SK-MEL-5 (cell line): ENCODE results near the gene NDRG4. TPM values are rescaled to one million over a fixed set of nuclear protein-coding genes. Genes with fewer than 3 reads are reported as not detected.
A peak's percentile ranks its signal among the peaks of the same experiment; 100 is the strongest.

Source experiments
- DNase-seq: peaks from one replicate; pipeline ENCODE4 v3.0.0-alpha.2; 2016; ENCODE audit warnings: low read depth, low spot score
- in situ Hi-C: cut with HindIII; loops from 2 replicates; pipeline ENCODE4 v1.10.0; 2016; ENCODE audit warnings: low sequenced_read_pairs, high pct_unique_total_duplicates, low pct_unique_long_range_greater_than_20kb
- polyA plus RNA-seq, 2 experiments: library from polyadenylated mRNA; depleted of rRNA; stranded (reverse); fragments of >200 nt; gene quantifications; 2 replicates each; pipeline ENCODE4 v1.2.3, GENCODE V29; 2015
- total RNA-seq: library from RNA; depleted of rRNA; stranded (reverse); fragments of >200 nt; shearing (Covaris generic); gene quantifications from 2 replicates; pipeline ENCODE4 v1.2.3, GENCODE V29; 2014; rRNA removed

NDRG4 gene, protein sequence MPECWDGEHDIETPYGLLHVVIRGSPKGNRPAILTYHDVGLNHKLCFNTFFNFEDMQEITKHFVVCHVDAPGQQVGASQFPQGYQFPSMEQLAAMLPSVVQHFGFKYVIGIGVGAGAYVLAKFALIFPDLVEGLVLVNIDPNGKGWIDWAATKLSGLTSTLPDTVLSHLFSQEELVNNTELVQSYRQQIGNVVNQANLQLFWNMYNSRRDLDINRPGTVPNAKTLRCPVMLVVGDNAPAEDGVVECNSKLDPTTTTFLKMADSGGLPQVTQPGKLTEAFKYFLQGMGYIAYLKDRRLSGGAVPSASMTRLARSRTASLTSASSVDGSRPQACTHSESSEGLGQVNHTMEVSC
- 0.05 TPM in 1 of 2 replicates, not detected in the other for total RNA-seq
- polyA plus RNA-seq (2015; cell fraction: cytosol; rRNA removed), result 0.02 and 0.22 TPM in 2 replicates
- polyA plus RNA-seq (2015; cell fraction: nucleus; rRNA removed), result 0.09 TPM in 1 of 2 replicates, not detected in the other

DNA sequence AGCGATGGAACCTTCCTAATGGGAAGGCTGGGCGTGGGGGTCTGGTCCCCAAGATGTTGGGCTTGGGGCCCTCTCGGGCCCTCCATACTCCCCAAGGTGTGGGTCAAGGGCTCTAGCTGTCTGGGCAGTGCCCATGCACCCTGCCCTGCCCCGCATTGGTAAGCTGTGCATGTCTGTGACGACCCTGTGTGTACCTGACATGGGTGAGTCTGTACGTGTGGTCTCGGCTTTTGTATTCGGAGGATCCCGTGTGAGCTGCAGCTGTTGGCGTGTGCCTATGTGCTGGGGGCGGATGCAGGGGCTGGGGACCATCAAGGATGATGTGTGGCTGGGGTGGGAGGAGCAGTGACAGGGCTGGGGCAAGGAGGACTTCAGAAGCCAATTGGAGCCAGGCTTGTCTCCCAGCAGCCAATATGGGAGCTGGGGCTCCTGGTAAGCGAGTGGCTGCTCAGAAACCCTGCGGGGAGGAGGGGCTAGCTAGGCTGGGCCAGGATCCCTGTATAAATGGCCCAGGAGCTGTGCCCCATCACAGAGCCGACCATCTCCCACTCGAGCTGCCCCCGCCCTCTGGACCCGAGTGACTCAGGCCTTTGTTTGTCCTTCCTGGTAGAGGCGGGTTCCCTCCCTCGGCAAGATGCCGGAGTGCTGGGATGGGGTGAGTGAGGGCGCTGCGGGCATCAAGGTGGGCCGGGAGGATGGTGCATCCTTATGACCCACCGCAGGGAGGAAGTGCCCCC is at the start of gene NDRG4:
NDRG4 (plus strand) TSS at position 529 of the 737 bp plus-strand sequence; CDS start at position 635, 106 bp downstream.
- peak; percentile 57 for DNase-seq
- in situ Hi-C loops, result no loop called here

DNA sequence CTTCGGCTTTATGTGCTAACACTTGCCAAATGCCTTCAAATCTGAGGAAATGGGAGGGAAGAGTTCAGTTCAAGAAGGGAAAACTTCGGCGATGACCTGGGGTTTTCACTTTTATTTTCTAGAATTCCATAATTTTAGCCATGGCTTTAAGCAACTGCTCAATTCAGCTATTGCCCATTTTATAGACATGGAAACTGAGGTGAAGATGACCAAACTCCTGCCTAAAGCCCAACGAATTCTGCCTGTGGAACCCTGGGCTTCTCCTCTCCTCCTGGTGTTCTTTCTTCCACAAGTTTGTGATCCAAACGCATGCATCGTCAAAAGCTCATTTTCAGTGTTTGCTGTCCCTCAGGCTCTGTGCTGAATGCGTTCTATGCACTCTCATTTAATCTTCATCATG is 49.4 kb upstream of the NDRG4 start:
- in situ Hi-C loops, result no loop called here
- no peak for DNase-seq

DNA sequence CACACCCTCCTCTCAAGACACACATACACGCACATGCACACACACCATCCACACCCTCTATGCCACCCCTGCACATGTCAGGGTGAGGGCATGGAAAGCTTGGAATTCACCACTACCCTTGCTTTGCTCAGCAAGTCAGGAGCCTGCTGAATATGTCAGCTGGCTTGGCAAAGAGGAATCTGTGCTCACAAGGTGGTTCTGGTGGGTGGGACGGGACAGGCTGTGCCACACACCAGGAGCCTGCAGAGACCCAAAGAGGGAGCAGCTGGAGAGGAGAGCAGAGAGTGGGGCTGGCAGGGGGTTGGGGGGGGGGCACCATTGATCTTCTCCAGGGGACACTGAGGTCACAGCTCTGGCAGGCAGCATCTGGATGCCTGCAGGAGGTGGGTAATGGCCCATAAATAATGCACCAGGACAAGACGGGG is 48.7 kb upstream of the NDRG4 start:
- in situ Hi-C loops, result no loop called here
- no peak for DNase-seq

DNA sequence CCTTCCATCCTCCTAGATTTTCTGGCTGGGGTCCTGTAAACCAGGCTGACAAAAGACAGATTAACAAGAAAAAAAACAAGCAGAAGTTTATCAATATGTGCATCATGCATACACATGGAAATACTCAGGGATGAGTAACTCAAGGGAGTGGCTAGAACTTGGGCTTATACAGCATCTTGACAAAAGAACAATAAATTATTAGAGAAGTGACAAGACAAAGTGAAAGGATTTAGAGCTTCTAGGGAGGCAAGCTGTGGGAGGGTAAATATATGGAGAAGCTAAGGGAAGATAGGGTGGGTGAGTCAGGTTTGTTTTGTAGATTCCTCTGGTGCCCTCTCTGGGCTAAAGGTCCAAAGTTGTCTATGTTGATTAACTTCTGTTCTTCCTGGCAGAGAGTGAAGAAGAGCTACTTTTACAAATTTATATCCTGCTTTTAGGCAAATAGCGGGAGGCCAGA is 48.0 kb upstream of the NDRG4 start:
- in situ Hi-C loops, result no loop called here
- DNase-seq, result no peak

DNA sequence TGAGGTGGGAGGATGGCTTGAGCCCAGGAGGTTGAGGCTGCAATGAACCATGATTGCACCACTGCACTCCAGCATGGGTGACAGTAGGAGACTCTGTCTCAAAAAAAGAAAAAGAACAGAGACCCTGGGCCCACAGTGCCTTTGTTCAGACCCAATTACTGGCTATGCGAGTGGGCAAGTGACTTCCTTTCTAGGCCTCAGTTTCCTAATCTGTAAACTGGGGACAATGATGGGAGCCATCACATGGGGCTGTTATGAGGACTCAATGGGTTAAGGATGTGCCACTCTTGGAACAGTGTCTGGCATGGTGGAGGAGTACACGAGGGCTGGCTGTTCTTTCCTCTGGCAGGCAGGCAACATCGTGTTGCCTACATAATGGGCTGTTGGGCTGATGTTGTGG is 47.3 kb upstream of the NDRG4 start:
- DNase-seq, result no peak
- in situ Hi-C loops, result no loop called here

DNA sequence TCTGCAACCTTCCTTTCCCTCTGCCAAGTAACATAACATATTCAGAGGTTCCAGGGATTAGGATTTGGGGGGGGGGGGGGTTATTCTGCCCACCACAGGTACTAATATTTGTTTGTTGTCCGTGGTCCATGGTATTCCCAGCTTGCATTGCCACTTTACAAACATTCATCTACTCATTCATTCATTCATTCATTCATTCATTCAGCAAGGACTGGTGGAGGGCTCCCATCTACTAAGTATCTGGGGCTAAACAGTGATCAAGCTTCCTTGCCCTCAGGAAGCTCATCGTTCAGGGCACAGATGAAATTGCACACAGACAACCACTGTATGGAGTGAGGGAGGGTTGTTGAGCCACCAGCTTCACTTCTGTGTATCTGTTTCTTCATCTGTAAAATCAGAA is 45.8 kb upstream of the NDRG4 start:
- in situ Hi-C loops, result no loop called here
- DNase-seq, result no peak

DNA sequence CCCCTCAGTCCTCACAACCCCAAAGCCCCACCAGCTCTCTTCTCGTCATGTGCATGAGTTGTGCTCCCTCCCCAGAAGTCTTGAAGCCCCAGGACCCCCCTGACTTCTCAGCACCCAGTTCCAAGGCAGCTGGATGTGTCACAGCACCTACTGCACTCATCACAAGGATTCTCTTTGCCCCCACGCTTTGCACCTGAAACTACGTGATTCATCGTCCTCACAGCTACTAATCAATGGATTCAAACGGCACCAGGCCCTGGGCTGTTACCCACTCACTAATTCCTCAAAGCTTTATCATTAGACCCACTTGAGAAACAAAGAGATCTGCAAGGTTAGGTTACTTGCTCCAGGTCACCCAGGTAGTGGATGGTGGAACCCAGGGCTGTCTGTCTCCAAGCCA is 45.1 kb upstream of the NDRG4 start:
- in situ Hi-C loops, result no loop called here
- DNase-seq, result no peak

DNA sequence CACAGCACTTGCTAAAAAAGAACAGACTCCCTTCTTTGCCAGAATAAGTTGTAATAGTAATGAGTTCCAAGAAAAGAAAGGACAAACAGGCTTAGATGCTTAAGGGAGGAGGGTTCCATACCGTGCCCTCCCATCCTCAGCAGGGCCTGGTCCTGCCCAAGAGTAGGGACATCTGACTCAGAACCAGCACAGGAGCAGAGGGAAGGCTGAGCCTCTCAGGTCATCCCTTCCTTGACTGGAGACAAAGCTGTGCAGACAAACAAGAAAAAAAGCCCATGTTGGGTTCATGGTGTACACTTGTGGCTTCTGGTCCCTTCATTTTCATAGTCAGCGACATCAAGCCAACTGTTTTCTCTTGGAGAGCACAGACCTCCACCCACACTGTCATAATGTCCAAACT is 44.2 kb upstream of the NDRG4 start:
- no peak for DNase-seq
- in situ Hi-C loops, result no loop called here

DNA sequence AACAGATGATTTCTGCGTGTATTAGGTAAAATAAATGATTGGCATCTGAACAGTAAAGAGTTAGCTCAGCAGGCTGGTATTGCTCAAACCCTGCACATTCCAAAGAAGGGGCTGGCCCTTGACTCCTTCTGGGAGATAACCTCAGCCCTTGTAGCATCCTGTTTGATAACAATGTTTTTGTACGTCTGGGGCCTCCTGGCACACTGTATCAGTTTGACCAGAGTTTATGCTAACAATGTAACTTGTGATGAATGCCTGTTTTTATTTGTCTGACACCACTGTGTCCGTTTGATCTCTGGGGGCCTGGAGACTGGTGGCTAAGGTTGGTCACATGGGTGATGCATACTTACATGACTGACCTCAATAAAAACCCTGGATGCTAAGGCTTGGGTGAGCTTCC is 43.8 kb upstream of the NDRG4 start:
- DNase-seq, result no peak
- in situ Hi-C loops, result no loop called here

DNA sequence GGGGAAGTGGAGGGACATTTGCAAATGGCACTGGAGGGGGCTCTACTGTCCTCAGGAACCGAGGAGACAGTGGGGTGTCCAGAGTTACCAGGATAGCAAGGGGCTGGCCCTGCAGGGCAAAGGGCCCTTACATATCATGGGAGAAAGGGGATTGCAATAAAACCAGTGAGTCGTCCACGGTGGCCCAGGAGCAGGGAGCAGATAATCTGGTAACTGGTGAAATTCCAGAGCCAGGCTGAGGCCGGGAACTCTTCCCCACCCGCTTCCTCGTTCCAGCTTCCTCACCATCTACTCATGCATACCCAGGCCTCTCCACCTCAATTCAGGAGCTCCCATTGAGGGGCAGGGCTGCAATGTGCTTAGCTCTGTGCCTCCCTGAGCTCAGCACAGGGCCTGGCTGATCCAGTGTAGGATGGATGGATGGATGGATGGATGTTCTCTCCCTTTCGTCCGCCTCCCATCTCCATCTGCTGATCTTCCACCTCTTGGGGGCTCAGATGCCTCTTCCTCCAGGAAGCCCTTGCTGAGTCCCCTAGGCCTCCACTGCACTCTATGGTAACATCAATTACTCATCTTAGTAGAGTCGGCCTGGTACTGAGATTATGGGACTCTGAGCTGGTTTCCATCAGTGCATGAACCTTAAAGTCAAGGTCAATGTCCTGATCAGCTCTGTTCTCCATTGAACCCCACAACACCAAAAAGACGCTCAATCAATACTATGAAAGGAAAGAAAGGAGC is 41.2 kb upstream of the NDRG4 start:
- DNase-seq, result no peak
- in situ Hi-C loops, result no loop called here

DNA sequence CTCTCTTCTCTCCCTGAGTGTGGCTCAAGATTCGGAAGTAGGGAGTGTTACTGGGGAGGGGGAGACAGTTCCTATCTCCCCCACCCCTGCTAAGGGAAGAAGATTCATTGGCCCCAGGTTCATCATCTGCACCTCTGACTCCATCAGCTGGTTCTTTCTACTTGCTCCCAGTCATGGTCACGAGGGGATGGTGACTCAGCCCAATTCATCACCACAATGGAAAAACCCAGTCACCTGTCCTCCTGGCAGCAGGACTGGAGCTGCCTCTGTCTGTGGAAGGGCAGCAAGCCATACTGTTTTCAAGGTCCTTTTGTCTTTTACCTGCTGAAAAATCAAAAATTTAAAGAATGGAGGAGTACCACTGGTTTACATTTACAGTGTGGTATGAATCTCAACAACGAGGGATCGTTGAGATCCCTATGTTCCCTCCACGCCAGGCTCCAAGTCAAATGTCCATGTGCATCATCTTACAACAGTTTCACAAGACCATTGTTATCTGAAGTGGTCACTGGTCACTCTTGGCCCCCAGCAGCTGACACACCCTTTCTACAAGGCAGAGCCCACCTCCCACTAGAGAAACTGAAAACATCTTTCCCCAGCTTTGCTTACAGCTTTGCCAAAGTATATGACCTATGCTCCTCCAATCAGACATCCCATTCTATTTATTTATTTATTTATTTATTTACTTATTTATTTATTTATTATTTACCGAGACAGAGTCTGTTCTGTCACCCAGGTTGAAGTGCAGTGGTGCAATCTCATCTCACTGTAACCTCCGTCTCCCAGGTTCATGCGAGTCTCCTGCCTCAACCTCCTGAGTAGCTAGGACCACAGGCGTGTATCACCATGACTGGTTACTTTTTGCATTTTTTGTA is 40.4 kb upstream of the NDRG4 start:
- DNase-seq, result peak; percentile 45
- in situ Hi-C loops, result no loop called here

DNA sequence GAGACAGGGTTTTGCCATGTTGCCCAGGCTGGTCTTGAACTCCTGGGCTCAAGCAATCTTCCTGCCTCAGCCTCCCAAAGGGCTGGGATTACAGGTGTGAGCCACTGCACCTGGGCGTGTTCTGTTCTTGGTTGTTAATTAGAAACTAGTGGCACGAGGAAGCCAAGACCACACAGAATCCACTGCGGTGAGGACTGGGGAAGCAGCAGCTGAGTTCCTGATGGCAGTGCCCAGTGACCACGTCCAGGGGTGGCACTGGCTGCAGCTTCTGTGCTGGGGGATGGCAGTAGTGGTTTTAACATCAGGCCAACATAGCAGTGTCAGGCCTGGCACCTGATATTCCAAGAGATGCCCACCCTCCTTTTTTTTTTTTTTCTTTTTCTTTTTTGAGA is 39.7 kb upstream of the NDRG4 start:
- in situ Hi-C loops, result no loop called here
- no peak for DNase-seq

DNA sequence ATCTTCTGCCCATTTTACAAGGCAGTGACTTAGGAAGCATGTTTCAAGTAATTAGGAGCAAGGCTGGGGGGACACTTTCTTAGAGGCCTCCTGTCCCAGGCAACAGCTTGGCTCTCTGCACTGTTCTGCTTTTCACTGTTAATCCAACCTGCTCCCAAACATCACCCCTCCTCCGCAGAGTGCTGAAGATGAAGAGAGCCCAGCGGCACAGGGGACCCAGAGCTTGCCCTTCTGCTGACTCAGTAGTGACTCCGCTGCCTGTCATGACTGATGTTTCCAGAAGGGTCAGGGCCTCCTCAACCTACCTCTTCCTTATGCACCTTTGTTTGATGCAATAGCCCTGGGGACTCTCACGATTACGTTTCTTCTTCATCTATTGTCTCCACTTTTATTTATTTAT is 38.9 kb upstream of the NDRG4 start:
- no peak for DNase-seq

DNA sequence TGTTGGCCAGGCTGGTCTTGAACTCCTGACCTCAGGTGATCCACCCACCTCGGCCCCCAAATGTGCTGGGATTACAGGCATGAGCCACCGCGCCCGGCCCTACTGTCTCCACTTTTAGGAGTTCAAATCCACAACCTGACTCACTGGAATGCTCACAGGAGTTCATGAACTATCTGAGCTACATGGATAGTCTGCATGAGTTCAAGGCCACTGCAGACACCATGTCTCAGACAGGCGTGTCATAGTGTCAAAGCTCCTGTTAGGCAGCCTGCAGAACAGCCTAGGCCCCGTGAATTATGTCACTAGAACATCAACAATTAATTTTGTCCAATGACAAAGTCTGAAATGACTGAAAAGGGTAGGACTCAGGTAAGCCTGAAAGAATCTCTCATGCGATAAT is 38.3 kb upstream of the NDRG4 start:
- in situ Hi-C loops, result no loop called here
- DNase-seq, result no peak

More for the DNA sequence above, 38.9 kb upstream of the NDRG4 start:
- in situ Hi-C loops, result no loop called here

DNA sequence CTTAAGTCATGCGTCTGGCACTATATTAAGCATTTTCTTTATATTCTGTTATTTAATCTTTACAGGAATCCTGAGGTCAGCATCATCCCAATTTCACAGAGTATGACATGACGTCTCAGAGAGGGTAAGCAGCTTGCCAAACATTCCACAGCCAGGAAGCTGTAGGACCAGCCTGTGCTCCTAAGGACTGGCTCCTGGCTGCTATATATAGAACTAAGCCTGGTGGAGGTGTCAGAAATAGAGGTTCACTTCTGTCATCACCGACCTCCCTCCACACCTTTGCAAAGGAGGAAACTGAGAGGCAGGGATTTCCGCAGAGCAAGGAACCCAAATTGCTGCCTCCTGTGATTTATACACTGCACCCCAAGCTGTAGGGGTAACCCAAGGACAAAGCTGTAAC is 37.9 kb upstream of the NDRG4 start:
- DNase-seq, result no peak
- in situ Hi-C loops, result no loop called here

DNA sequence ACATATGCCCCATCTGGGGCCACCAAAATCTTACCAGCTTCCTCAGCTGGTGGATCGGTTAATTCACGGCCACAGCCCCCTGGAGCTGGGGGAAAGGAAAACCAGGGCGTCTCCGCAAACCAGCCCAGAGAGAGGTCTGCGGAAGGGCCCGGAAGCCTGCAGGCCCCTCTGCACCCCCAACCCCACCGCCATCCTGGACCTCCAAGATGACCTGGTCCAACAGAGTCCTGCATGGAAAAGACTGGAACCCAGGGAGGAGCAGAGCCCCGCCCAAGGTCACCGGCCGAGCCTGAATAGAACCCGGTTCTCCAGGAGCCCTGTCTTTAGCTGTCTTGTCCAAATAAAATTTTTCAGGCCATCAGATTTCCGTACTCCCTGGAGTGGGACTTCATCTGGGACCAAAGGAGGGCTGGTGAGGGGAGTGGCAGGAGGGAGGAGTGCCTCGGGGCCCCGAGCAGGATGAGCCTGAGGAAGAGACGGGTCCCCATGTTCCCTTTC is 37.4 kb upstream of the NDRG4 start:
- no peak for DNase-seq
- in situ Hi-C loops, result no loop called here
